ENCODE data around the gene EIF4A3.

The EIF4A3 gene

GRCh38 chr17:80116921-80117380 is 30.0 kb downstream of the EIF4A3 start:
- no peak overlapping the region for H3K4me2 ChIP-seq (ENCODE audit: insufficient read depth, low read length)

DNA sequence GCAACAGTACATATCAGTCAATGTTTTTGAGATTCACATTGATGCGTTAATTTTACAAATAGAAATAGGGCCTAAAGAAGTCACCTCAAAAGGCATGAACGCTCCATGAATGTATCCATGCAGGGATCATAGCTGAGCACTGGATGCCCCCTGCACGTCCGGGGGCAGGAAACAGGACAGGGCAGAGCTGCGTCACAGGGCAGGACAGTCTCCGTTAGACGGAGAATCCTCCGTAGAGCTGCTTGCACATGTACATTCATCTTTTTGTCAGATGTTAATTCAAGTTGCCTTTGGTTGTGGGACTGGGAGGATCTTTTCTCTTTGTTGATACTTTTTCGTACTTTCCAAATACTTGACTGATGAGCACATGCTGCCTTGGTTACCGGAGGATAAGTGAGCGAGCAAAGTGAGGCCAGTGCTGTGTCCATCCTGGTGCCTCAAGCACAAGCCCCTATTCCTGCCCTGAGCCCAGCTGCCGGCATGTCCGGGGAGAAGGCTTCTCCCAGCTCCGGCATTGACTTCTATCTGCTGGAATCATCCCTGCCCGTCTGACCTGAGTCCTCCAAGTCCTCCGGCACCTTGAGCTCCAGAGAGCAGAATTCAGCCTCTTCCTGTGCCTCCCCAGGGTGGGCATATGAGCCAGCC is 30.5 kb downstream of the EIF4A3 start:
- H3K9me3 ChIP-seq (ENCODE audit: insufficient read depth, low read length, severe bottlenecking), result no peaks in the 10 kb centered on the region
- H2AFZ ChIP-seq (ENCODE audit: low read depth, low read length), result no peak overlapping the region
- DNase-seq, result no peak
- no peak overlapping the region for H3K27ac ChIP-seq (ENCODE audit: low read length)
- H3K4me1 ChIP-seq (ENCODE audit: insufficient read depth, low read length), result peaks cover 7% of the 10 kb centered on the region
- no peak overlapping the region for H3K4me2 ChIP-seq (ENCODE audit: insufficient read depth, low read length)
- H3K4me3 ChIP-seq (ENCODE audit: low read depth in 1 of 2, low read length in 2 of 2), result no peak overlapping the region
- H3K27me3 ChIP-seq (ENCODE audit: insufficient read depth, low read length, poor library complexity), result no peaks in the 10 kb centered on the region
- TF ChIP-seq CTCF (IDR thresholded peaks at IDR 0.05; ENCODE audit: borderline replicate concordance, extremely low read depth, low read length, poor library complexity, severe bottlenecking), result no peak
- TF ChIP-seq EZH2 (IDR thresholded peaks at IDR 0.05; ENCODE audit: borderline replicate concordance, low read depth, low read length, severe bottlenecking), result no peak
- H3K9ac ChIP-seq (ENCODE audit: low read depth, low read length), result no peak overlapping the region
- no peak for ATAC-seq (ENCODE audit: insufficient read depth, low read depth)
- H3K79me2 ChIP-seq (ENCODE audit: insufficient read depth, low read length), result no peaks in the 10 kb centered on the region
- no peaks in the 10 kb centered on the region for H4K20me1 ChIP-seq (ENCODE audit: insufficient read depth, low read length)
- H3K36me3 ChIP-seq (ENCODE audit: insufficient read depth, low read length), result peaks cover 2% of the 10 kb centered on the region; the same call in 1 of the 2 replicates

More at GRCh38 chr17:80116921-80117380, 30.0 kb downstream of the EIF4A3 start:
- peaks cover 2% of the 10 kb centered on the region; the same call in 1 of the 2 replicates for H3K36me3 ChIP-seq (ENCODE audit: insufficient read depth, low read length)
- no peaks in the 10 kb centered on the region for H3K9me3 ChIP-seq (ENCODE audit: insufficient read depth, low read length, severe bottlenecking)
- no peaks in the 10 kb centered on the region for H3K27me3 ChIP-seq (ENCODE audit: insufficient read depth, low read length, poor library complexity)
- H2AFZ ChIP-seq (ENCODE audit: low read depth, low read length), result no peak overlapping the region
- DNase-seq (no peak), ATAC-seq (ENCODE audit: insufficient read depth, low read depth) (no peak)
- H3K4me3 ChIP-seq (ENCODE audit: low read depth in 1 of 2, low read length in 2 of 2), result no peak overlapping the region
- H3K79me2 ChIP-seq (ENCODE audit: insufficient read depth, low read length), result no peaks in the 10 kb centered on the region
- peaks cover 7% of the 10 kb centered on the region for H3K4me1 ChIP-seq (ENCODE audit: insufficient read depth, low read length)
- no peak overlapping the region for H3K27ac ChIP-seq (ENCODE audit: low read length)
- H4K20me1 ChIP-seq (ENCODE audit: insufficient read depth, low read length), result no peaks in the 10 kb centered on the region
- no peak overlapping the region for H3K9ac ChIP-seq (ENCODE audit: low read depth, low read length)
- TF ChIP-seq EZH2 (IDR thresholded peaks at IDR 0.05; ENCODE audit: borderline replicate concordance, low read depth, low read length, severe bottlenecking), result no peak
- TF ChIP-seq CTCF (IDR thresholded peaks at IDR 0.05; ENCODE audit: borderline replicate concordance, extremely low read depth, low read length, poor library complexity, severe bottlenecking), result no peak

GRCh38 chr17:80115159-80115558 is 31.8 kb downstream of the EIF4A3 start:
- ATAC-seq (ENCODE audit: insufficient read depth, low read depth), result no peak
- Histone ChIP-seq H3K36me3 (ENCODE audit: insufficient read depth, low read length) (peaks cover 2% of the 10 kb centered on the region; the same call in 1 of the 2 replicates), H3K27ac (ENCODE audit: low read length) (no peak overlapping the region), H3K4me2 (ENCODE audit: insufficient read depth, low read length) (no peak overlapping the region), H4K20me1 (ENCODE audit: insufficient read depth, low read length) (no peaks in the 10 kb centered on the region), H2AFZ (ENCODE audit: low read depth, low read length) (no peak overlapping the region), H3K9ac (ENCODE audit: low read depth, low read length) (no peak overlapping the region), H3K79me2 (ENCODE audit: insufficient read depth, low read length) (no peaks in the 10 kb centered on the region), H3K4me1 (ENCODE audit: insufficient read depth, low read length) (peaks cover 7% of the 10 kb centered on the region), H3K9me3 (ENCODE audit: insufficient read depth, low read length, severe bottlenecking) (no peaks in the 10 kb centered on the region), H3K27me3 (ENCODE audit: insufficient read depth, low read length, poor library complexity) (no peaks in the 10 kb centered on the region), H3K4me3 (ENCODE audit: low read depth in 1 of 2, low read length in 2 of 2) (no peak overlapping the region)
- TF ChIP-seq CTCF (IDR thresholded peaks at IDR 0.05; ENCODE audit: borderline replicate concordance, extremely low read depth, low read length, poor library complexity, severe bottlenecking), result no peak
- no peak for TF ChIP-seq EZH2 (IDR thresholded peaks at IDR 0.05; ENCODE audit: borderline replicate concordance, low read depth, low read length, severe bottlenecking)
- DNase-seq, result no peak

Measured in DND-41 (cell line).